Smooth muscle cell of the coronary artery (primary cell): ENCODE measurements around the gene SYT15B. TPM values are rescaled to one million over a fixed set of nuclear protein-coding genes. Genes with fewer than 3 reads are reported as not detected.

Source experiments
- total RNA-seq: library from RNA; depleted of rRNA; stranded (reverse); fragments of >200 nt; gene quantifications from 2 replicates; pipeline ENCODE4 v1.2.3, GENCODE V29; 2014; ENCODE audit warnings: low replicate concordance

SYT15B gene
- total RNA-seq, result 0.30 TPM in 1 of 2 replicates, not detected in the other

DNA sequence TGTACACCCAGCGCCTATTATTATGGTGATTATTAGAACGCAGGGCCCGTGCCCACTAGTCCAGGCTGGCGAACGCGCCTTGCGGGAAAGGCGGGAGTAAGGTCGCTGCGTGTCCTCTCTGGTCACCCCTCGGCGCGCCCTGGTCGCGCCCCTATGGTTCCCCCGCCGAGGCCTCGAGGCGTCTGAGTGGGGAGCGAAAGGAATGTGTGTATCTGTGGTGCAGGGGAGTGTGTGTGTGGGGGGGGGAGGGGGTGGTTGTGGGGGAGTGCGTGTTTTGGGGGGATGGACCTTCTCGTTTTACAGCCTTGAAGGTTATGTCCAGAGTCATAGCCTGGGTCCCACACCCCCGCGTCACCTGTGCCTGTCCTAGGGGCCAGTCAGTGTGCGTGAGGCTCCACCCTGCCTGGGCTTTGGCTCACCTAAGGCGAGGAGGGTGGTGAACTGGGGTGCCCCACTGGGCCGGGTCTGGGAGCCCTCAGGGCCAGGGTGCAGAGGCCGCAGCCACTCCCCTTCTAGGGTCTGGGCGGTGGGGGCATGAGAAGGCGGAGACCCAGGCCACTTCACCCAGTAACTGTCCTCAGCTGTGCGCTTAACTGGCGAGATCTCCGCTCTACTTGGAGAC is at the start of gene SYT15B:
SYT15B (minus strand) TSS at position 39 of the 622 bp plus-strand sequence. CDS start 952 bp downstream, outside the sequence.

Other genes with a start within 250 kb of the SYT15B start
- gene AGAP9, start 240.0 kb downstream of the SYT15B start, total RNA-seq, result 1.4 and 2.3 TPM in 2 replicates
- gene NPY4R2, start 155.1 kb upstream of the SYT15B start, total RNA-seq, result 0.12 TPM in 1 of 2 replicates, not detected in the other
- gene FAM25C, start 236.2 kb upstream of the SYT15B start, total RNA-seq, result not detected in 2 replicates